Hematopoietic multipotent progenitor cell treated with erythropoietin and hydrocortisone succinate and interleukin-3 and kit ligand, for 6 days (in vitro differentiated cells): ENCODE measurements around the gene TAS2R13.

Experiments used
- DNase-seq: peaks from one replicate; pipeline ENCODE4 v3.0.0-alpha.2; 2015

The TAS2R13 gene

GRCh38 chr12:10909462-10909861 lies at the start of gene TAS2R13:
TAS2R13 (minus strand) TSS chr12:10909562; CDS start chr12:10909298, 264 bp downstream.
- DNase-seq: no peak

DNA sequence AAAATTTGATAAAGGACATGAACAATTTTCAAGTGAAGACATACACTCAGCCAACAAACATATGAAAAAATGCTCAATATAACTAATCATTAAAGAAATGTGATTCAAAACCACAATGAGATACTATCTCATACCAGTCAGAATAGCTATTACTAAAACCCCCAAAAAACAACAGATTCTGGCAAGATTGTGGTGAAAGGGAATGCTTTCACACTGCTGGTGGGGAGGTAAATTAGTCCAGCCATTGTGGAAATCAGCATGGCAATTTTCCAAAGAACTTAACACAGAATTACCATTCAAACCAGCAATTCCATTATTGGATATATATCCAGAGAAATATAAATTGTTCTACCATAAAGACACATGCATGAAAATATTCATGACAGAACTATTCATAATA lies 48.4 kb upstream of the TAS2R13 start:
- DNase-seq: no peak

GRCh38 chr12:10956085-10956484 lies 46.7 kb upstream of the TAS2R13 start:
- DNase-seq: no peak

GRCh38 chr12:10952645-10953044 lies 43.3 kb upstream of the TAS2R13 start:
- no peak for DNase-seq

- no peak for DNase-seq
Measured at GRCh38 chr12:10943167-10943566, 33.8 kb upstream of the TAS2R13 start.

DNA sequence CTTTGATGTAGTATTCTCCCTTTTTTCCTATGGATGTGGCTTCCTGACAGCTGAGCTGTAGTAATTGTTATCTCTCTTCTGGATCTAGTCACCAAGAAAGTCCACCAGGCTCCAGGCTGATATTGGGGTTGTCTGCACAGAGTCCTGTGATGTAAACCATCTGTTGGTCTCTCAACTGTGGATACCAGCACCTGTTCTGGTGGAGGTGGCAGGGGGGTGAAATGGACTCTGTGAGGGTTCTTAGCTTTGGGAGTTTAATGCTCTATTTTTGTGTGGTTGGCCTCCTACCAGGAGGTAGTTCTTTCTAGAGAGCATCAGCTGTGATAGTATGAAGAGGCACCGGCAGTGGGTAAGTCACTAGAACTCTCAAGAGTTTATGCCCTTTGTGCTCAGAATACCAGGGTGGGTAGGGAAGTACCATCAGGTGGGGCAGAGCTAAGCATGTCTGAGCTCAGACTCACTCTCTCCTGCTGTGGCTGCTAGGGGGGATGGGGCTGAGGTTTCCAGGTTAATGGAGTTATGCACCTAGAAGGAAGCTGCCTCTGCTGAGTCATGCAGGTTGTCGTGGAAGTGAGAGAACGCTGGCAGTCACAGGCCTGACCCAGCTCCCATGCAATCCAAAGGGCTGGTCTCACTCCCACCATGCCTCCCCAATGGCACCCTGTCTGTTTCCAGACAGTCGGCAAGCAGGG lies 32.7 kb upstream of the TAS2R13 start:
- DNase-seq: peak; percentile 3

GRCh38 chr12:10941369-10941768 lies 32.0 kb upstream of the TAS2R13 start:
- DNase-seq: no peak

GRCh38 chr12:10940389-10940788 lies 31.0 kb upstream of the TAS2R13 start:
- no peak for DNase-seq

- no peak for DNase-seq
Measured at GRCh38 chr12:10939163-10939562, 29.8 kb upstream of the TAS2R13 start, which contains the start of gene TAS2R14. TAS2R14 (minus strand) TSS chr12:10939263; CDS start chr12:10939207, 56 bp downstream.

GRCh38 chr12:10936506-10936905 lies 27.1 kb upstream of the TAS2R13 start:
- no peak for DNase-seq

DNA sequence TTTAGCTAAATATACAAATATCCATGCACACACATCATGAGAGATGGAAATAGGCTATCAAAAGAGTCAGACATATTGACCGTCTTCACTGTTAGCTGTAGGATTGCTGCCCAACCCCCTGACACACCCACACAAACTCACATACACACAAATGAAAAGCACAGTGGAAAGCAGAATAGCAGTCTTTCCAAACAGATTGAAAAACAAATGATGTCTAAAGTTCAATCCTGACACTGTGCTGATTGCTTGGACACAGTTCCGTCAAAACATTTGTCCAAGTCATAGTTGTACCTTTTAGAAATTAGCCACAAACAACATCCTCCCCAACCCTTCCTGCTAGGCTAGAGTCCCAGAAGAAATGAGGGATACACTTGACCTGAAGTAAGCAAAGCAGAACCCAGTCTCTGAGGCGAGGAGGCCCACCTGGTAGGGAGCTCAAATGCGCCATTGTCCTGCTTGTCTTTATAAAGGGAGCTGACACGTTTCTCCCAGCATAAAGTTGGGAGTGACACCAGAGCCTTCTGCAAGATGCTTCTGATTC lies 19.5 kb upstream of the TAS2R13 start, which contains the start of gene PRH2:
Gene PRH2 (plus strand): TSS at position 491 of the 541 bp plus-strand sequence. CDS start 38 bp downstream, at position 529.
- DNase-seq: no peak

DNA sequence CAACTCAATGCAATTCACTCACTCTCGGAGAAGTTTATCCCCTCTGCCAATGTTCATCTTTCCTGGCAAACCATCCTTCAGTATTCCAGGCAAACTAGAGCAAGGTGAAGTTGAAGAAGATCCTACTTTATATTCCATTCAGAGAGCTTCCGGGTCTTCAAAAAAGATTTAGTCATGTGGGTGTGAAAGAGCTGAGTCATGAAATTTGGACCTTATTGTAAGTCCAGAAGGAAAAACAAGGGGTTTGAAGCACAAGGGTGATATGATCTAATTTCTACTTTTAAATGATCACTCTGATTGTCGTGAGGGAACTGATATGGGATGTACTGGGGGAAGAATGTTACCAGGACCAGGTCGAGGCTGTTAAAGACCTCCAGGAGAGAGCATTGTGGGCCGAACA lies 16.9 kb upstream of the TAS2R13 start:
- DNase-seq: no peak

DNA sequence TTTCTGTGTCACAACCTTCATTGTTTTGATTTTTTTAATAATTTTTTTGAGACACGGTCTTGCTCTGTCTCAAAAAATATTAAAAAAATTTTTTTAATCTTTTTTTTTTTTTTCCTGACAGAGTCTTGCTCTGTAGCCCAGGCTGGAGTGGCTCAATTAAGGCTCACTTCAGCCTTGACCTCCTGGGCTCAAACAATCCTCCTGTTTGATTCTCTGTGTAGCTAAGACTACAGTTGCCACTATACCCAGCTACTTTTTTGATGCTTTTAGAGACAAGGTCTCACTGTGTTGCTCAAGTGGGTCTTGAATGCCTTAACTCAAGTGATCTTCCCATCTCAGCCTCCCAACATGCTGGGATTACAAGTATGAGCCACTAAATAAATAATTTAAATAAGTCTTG lies 10.4 kb upstream of the TAS2R13 start:
- DNase-seq: no peak

DNA sequence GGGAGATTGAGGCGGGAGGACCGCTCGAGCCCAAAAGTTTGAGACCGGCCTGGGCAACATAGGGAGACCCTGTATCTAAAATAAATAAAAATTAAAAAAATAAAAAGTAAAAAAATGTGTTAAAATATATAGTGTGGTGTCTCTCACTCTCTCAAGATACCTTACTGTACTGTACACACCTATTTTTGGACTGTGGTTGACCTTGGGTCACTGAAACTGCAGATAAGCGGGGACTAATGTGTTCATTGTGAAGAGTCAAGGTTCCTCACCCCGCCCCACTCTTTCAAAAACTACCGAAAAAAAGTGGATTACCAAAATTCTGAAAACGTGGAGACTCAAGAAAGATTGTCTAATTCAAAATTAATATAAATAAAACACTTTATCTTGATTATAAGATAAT lies 1.0 kb upstream of the TAS2R13 start:
- DNase-seq: no peak

DNA sequence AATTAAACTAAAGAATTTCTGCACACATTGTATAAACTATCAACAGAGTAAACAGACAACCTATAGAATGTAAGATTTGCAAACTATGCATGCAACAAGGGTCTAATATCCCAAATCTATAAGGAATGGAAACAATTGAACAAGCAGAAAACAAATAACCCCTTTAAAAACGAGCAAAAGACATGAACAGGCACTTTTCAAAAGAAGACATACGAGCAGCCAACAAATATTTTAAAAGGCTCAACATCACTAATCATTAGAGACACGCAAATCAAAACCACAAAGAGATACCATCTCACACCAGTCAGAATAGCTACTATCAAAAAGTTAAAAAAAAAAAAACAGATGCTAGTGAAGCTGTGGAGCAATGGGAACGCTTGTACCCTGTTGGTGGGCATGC lies 4.7 kb downstream of the TAS2R13 start:
- no peak for DNase-seq

DNA sequence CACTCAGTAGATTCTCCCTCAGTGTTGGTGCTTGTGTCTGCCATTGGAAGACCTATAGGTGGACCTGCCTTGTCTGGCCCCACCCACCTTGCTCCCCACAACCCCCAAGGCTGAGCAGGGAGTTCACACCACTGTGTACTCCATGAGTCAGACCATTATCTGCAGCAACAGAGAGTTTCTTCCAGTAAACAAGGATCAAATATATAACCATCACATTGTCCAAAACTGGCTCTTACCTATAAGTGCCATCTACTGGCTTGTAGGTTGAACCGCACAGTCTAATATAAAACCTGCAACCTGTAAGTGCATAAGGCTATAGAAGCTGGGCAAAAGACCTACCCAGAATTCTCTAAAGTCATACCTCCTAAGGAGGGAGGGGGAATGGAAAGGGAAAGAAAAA lies 7.9 kb downstream of the TAS2R13 start:
- peak; percentile 33 for DNase-seq

DNA sequence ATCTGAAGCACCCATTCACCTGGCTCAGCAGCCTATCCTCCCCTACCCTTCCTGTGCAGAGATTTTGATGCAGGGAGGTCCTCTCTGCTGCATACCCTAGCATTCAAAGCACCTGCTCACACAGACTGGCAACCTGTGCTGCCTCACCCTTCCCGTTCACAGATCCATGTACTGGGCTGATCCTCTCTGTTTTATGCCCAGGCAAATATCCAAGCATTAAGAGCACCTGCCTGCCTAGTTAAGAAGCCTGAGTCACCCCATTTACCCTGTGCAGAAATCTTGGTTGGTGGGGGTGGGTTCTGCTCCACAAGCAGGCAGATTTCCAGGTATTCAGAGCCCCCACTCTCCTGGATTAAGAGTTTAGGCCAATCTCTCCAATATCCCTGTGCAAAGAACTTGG lies 8.4 kb downstream of the TAS2R13 start:
- no peak for DNase-seq

DNA sequence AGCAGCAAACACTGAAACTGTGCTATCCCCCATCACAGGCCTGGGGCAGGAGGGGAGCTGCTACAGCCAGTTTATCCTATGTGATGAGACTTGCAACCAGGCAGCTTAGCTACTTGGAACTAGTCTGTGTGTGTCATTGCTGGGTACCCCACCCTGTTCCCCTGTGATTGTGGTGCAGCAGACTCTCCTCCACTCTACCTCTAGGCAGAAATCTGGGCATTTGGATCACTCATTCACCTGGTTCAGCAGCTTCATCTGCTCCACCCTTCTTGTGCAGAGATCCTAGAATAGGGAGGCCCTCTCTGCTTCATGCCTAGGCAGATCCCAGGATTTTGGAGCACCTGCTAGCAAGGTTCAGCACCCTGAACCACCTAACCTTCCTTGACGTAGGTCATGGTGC lies 8.8 kb downstream of the TAS2R13 start:
- DNase-seq: no peak

GRCh38 chr12:10896854-10897253 lies 12.5 kb downstream of the TAS2R13 start:
- DNase-seq: no peak

DNA sequence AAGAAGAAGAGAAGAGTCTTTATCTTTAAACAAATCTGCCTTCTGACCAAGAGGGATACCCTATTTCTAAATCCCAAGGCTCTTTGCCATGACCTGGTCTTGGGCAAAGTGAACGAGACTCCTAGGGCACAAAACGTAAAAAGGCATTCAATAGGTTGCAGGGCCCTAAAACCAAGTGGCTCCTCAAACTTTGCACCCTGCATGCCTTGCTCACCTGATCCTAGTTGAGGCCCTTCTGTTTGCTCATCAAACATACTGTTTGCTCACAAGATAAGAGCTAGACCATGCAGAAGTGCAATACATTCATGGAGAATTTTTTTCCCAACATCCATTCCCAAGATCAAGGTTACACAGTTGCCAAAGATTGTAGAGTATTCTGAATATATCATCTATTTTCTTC lies 17.4 kb downstream of the TAS2R13 start:
- DNase-seq: no peak

DNA sequence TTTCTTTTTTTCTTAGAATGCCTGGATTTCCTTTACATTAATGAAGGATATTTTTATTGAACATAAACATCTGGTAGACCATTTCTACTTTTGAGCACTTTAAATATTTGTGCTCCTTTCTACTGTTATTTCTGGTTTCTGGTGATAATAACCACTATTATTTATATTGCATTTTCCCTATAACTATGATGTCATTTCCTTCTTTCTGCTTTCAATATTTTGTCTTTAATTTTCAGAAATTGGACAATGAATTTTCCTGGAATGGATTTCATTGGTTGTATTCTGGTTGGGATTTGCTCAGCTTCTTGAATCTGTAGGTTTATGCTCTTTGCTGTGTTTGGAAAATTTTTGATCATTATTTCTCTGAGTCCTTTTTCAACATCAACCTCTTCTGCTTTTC lies 20.1 kb downstream of the TAS2R13 start:
- DNase-seq: no peak

DNA sequence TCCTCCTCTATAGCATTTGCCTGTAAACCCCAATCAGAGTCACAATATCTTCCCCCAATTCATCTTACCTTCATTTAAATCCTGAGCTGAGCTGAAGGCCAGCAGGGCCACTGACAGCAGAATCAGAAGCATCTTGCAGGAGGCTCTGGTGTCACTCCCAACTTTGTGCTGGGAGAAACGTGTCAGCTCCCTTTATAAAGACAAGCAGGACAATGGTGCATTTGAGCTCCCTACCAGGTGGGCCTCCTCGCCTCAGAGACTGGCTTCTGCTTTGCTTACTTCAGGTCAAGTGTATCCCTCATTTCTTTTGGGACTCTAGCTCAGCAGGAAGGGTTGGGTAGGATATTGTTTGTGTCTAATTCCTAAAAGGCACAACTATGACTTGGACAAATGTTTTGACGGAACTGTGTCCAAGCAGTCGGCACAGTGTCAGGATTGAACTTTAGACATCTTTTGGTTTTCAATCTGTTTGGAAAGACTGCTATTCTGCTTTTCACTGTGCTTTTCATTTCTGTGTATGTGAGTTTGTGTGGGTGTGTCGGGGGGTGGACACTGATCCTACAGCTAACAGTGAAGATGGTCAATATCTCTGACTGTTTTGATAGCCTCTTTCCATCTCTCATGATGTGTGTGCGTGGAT lies 25.2 kb downstream of the TAS2R13 start, which contains the start of gene PRH1:
Gene PRH1 (minus strand): TSS at position 170 of the 640 bp plus-strand sequence. CDS start 38 bp downstream, at position 132.
- DNase-seq: no peak

DNA sequence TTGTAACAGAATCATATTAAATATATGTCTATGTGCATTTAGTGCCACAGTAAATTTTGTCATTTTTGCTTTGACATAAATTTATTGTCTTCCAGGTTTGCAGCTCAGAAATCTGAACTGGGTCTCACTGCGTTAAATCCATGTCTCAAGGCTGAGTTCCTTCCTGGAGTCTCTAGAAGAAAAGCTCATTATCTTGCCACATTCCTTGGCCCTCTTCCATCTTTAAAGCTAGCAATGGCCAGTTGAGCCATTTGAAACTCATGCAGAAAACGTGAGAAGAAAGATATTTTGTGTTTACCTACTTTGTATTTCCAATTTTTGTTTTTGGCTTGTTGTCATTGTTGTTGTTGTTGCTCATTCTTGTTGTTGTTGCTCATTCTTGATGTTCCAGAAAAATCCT lies 36.0 kb downstream of the TAS2R13 start:
- no peak for DNase-seq

GRCh38 chr12:10867381-10867780 lies 42.0 kb downstream of the TAS2R13 start:
- DNase-seq: no peak
